Ishikawa (cell line): ENCODE results near the gene DGKI.

ENCODE experiments used
- EGR1 ChIP-seq: IDR thresholded peaks from 2 replicates; pipeline ENCODE4 v1.6.1; 2012
- EP300 ChIP-seq: IDR thresholded peaks from 2 replicates; pipeline ENCODE4 v1.6.1; 2012; ENCODE audit warnings: borderline replicate concordance
- RAD21 ChIP-seq: IDR thresholded peaks from 2 replicates; pipeline ENCODE4 v1.6.1; 2012; ENCODE audit warnings: low read depth
- TAF1 ChIP-seq: IDR thresholded peaks from 2 replicates; pipeline ENCODE4 v1.6.1; 2012; ENCODE audit warnings: low read depth, mild to moderate bottlenecking
- TCF12 ChIP-seq: IDR thresholded peaks from 2 replicates; pipeline ENCODE4 v1.6.1; 2012; ENCODE audit warnings: low read depth
- TEAD4 ChIP-seq: IDR thresholded peaks from 2 replicates; pipeline ENCODE4 v1.6.1; 2012
- USF1 ChIP-seq: IDR thresholded peaks from 2 replicates; pipeline ENCODE4 v1.6.1; 2012
- YY1 ChIP-seq: IDR thresholded peaks from 2 replicates; pipeline ENCODE4 v1.6.1; 2012; ENCODE audit warnings: low read depth

GRCh38 chr7:137873979-137874777 is 27.4 kb upstream of the DGKI start:
- TF ChIP-seq TAF1 (no peak), EP300 (no peak), RAD21 (no peak), TEAD4 (no peak), TCF12 (no peak), YY1 (no peak), EGR1 (no peak), USF1 (no peak)
